ENCODE results near the gene ARL6IP4.
A peak's percentile ranks its signal among the peaks of the same experiment; 100 is the strongest.

ARL6IP4 gene

GRCh38 chr12:122944605-122945592, 35.6 kb upstream of the ARL6IP4 start:
- H3K27ac ChIP-seq (ENCODE audit: low read depth, low read length): peak overlapping the region; percentile 50
- H3K9ac ChIP-seq (ENCODE audit: low read length in 5 of 5): peak overlapping the region in 1 of 5 donors; percentile 4
- no peaks in the 10 kb centered on the region for H3K9me3 ChIP-seq (ENCODE audit: control insufficient read depth in 5 of 5, low read length in 5 of 5)
- H3K36me3 ChIP-seq (ENCODE audit: control insufficient read depth in 5 of 5, insufficient read depth in 5 of 5, low read length in 5 of 5): peaks cover 0 to 5% (median 0%) of the 10 kb centered on the region in 5 donors
- H3K4me3 ChIP-seq (ENCODE audit: low read depth in 1 of 5, low read length in 5 of 5): no peak overlapping the region
- H3K4me1 ChIP-seq (ENCODE audit: control insufficient read depth in 5 of 5, insufficient read depth in 5 of 5, low read length in 5 of 5): peaks cover 7 to 53% (median 25%) of the 10 kb centered on the region in 5 donors
- H3K27me3 ChIP-seq (ENCODE audit: control insufficient read depth in 5 of 5, insufficient read depth in 4 of 5, low read length in 5 of 5): no peaks in the 10 kb centered on the region

GRCh38 chr12:122946690-122947341, 33.7 kb upstream of the ARL6IP4 start:
- Histone ChIP-seq H3K27ac (ENCODE audit: low read depth, low read length) (peak overlapping the region; percentile 70), H3K36me3 (ENCODE audit: control insufficient read depth in 5 of 5, insufficient read depth in 5 of 5, low read length in 5 of 5) (peaks cover 0 to 5% (median 0%) of the 10 kb centered on the region in 5 donors), H3K4me1 (ENCODE audit: control insufficient read depth in 5 of 5, insufficient read depth in 5 of 5, low read length in 5 of 5) (peaks cover 7 to 53% (median 25%) of the 10 kb centered on the region in 5 donors), H3K9ac (ENCODE audit: low read length in 5 of 5) (peak overlapping the region in 1 of 5 donors; percentile 43), H3K4me3 (ENCODE audit: low read depth in 1 of 5, low read length in 5 of 5) (peak overlapping the region in 2 of 5 donors; percentile 11 to 28), H3K27me3 (ENCODE audit: control insufficient read depth in 5 of 5, insufficient read depth in 4 of 5, low read length in 5 of 5) (no peaks in the 10 kb centered on the region), H3K9me3 (ENCODE audit: control insufficient read depth in 5 of 5, low read length in 5 of 5) (no peaks in the 10 kb centered on the region)

- Histone ChIP-seq H3K4me1 (ENCODE audit: control insufficient read depth in 5 of 5, insufficient read depth in 5 of 5, low read length in 5 of 5) (peaks cover 7 to 53% (median 25%) of the 10 kb centered on the region in 5 donors), H3K27ac (ENCODE audit: low read depth, low read length) (peak overlapping the region; percentile 70), H3K9ac (ENCODE audit: low read length in 5 of 5) (peak overlapping the region in 1 of 5 donors; percentile 43)
These were observed 33.1 kb upstream of the ARL6IP4 start for GRCh38 chr12:122947352-122947792.

GRCh38 chr12:122948605-122949004, 31.9 kb upstream of the ARL6IP4 start:
- Histone ChIP-seq H3K9me3 (ENCODE audit: control insufficient read depth in 5 of 5, low read length in 5 of 5) (no peaks in the 10 kb centered on the region), H3K9ac (ENCODE audit: low read length in 5 of 5) (no peak overlapping the region)

More at GRCh38 chr12:122947352-122947792, 33.1 kb upstream of the ARL6IP4 start:
- peaks cover 0 to 5% (median 0%) of the 10 kb centered on the region in 5 donors for H3K36me3 ChIP-seq (ENCODE audit: control insufficient read depth in 5 of 5, insufficient read depth in 5 of 5, low read length in 5 of 5)
- H3K9me3 ChIP-seq (ENCODE audit: control insufficient read depth in 5 of 5, low read length in 5 of 5): no peaks in the 10 kb centered on the region
- H3K4me3 ChIP-seq (ENCODE audit: low read depth in 1 of 5, low read length in 5 of 5): peak overlapping the region in 2 of 5 donors; percentile 11 to 28
- H3K27me3 ChIP-seq (ENCODE audit: control insufficient read depth in 5 of 5, insufficient read depth in 4 of 5, low read length in 5 of 5): no peaks in the 10 kb centered on the region

GRCh38 chr12:122949405-122949804, 31.1 kb upstream of the ARL6IP4 start:
- Histone ChIP-seq H3K9me3 (ENCODE audit: control insufficient read depth in 5 of 5, low read length in 5 of 5) (no peaks in the 10 kb centered on the region), H3K27ac (ENCODE audit: low read depth, low read length) (no peak overlapping the region), H3K9ac (ENCODE audit: low read length in 5 of 5) (no peak overlapping the region), H3K4me3 (ENCODE audit: low read depth in 1 of 5, low read length in 5 of 5) (no peak overlapping the region), H3K4me1 (ENCODE audit: control insufficient read depth in 5 of 5, insufficient read depth in 5 of 5, low read length in 5 of 5) (peaks cover 7 to 35% (median 25%) of the 10 kb centered on the region in 5 donors), H3K27me3 (ENCODE audit: control insufficient read depth in 5 of 5, insufficient read depth in 4 of 5, low read length in 5 of 5) (no peaks in the 10 kb centered on the region), H3K36me3 (ENCODE audit: control insufficient read depth in 5 of 5, insufficient read depth in 5 of 5, low read length in 5 of 5) (peaks cover 0 to 5% (median 0%) of the 10 kb centered on the region in 5 donors)

More at GRCh38 chr12:122948605-122949004, 31.9 kb upstream of the ARL6IP4 start:
- Histone ChIP-seq H3K36me3 (ENCODE audit: control insufficient read depth in 5 of 5, insufficient read depth in 5 of 5, low read length in 5 of 5) (peaks cover 0 to 5% (median 0%) of the 10 kb centered on the region in 5 donors), H3K4me1 (ENCODE audit: control insufficient read depth in 5 of 5, insufficient read depth in 5 of 5, low read length in 5 of 5) (peaks cover 7 to 43% (median 25%) of the 10 kb centered on the region in 5 donors), H3K27ac (ENCODE audit: low read depth, low read length) (no peak overlapping the region), H3K27me3 (ENCODE audit: control insufficient read depth in 5 of 5, insufficient read depth in 4 of 5, low read length in 5 of 5) (no peaks in the 10 kb centered on the region), H3K4me3 (ENCODE audit: low read depth in 1 of 5, low read length in 5 of 5) (no peak overlapping the region)

- Histone ChIP-seq H3K9ac (ENCODE audit: low read length in 5 of 5) (no peak overlapping the region), H3K36me3 (ENCODE audit: control insufficient read depth in 5 of 5, insufficient read depth in 5 of 5, low read length in 5 of 5) (peaks cover 0 to 5% (median 0%) of the 10 kb centered on the region in 5 donors), H3K27ac (ENCODE audit: low read depth, low read length) (no peak overlapping the region), H3K9me3 (ENCODE audit: control insufficient read depth in 5 of 5, low read length in 5 of 5) (no peaks in the 10 kb centered on the region), H3K4me1 (ENCODE audit: control insufficient read depth in 5 of 5, insufficient read depth in 5 of 5, low read length in 5 of 5) (peaks cover 7 to 28% (median 18%) of the 10 kb centered on the region in 5 donors), H3K4me3 (ENCODE audit: low read depth in 1 of 5, low read length in 5 of 5) (no peak overlapping the region), H3K27me3 (ENCODE audit: control insufficient read depth in 5 of 5, insufficient read depth in 4 of 5, low read length in 5 of 5) (no peaks in the 10 kb centered on the region)
These were observed 30.4 kb upstream of the ARL6IP4 start for GRCh38 chr12:122949816-122950675.

GRCh38 chr12:122951406-122951805, 29.1 kb upstream of the ARL6IP4 start:
- Histone ChIP-seq H3K36me3 (ENCODE audit: control insufficient read depth in 5 of 5, insufficient read depth in 5 of 5, low read length in 5 of 5) (peaks cover 0 to 3% (median 0%) of the 10 kb centered on the region in 5 donors), H3K4me3 (ENCODE audit: low read depth in 1 of 5, low read length in 5 of 5) (no peak overlapping the region), H3K9me3 (ENCODE audit: control insufficient read depth in 5 of 5, low read length in 5 of 5) (no peaks in the 10 kb centered on the region), H3K27me3 (ENCODE audit: control insufficient read depth in 5 of 5, insufficient read depth in 4 of 5, low read length in 5 of 5) (no peaks in the 10 kb centered on the region), H3K4me1 (ENCODE audit: control insufficient read depth in 5 of 5, insufficient read depth in 5 of 5, low read length in 5 of 5) (peaks cover 7 to 19% (median 12%) of the 10 kb centered on the region in 5 donors), H3K27ac (ENCODE audit: low read depth, low read length) (no peak overlapping the region), H3K9ac (ENCODE audit: low read length in 5 of 5) (no peak overlapping the region)

- no peak overlapping the region for H3K9ac ChIP-seq (ENCODE audit: low read length in 5 of 5)
- H3K4me3 ChIP-seq (ENCODE audit: low read depth in 1 of 5, low read length in 5 of 5): no peak overlapping the region
- H3K27me3 ChIP-seq (ENCODE audit: control insufficient read depth in 5 of 5, insufficient read depth in 4 of 5, low read length in 5 of 5): no peaks in the 10 kb centered on the region
- peaks cover 0 to 3% (median 0%) of the 10 kb centered on the region in 5 donors for H3K36me3 ChIP-seq (ENCODE audit: control insufficient read depth in 5 of 5, insufficient read depth in 5 of 5, low read length in 5 of 5)
- no peaks in the 10 kb centered on the region for H3K9me3 ChIP-seq (ENCODE audit: control insufficient read depth in 5 of 5, low read length in 5 of 5)
- H3K4me1 ChIP-seq (ENCODE audit: control insufficient read depth in 5 of 5, insufficient read depth in 5 of 5, low read length in 5 of 5): peaks cover 3 to 13% (median 4%) of the 10 kb centered on the region in 5 donors
- H3K27ac ChIP-seq (ENCODE audit: low read depth, low read length): no peak overlapping the region
These were observed 28.2 kb upstream of the ARL6IP4 start for GRCh38 chr12:122951979-122952892.

All from subcutaneous abdominal adipose tissue (tissue), 5 donors.